NCI-H82 (cell line): ENCODE measurements around the gene VTI1A.
A peak's percentile ranks its signal among the peaks of the same experiment; 100 is the strongest.

ENCODE experiments used
- DNase-seq: peaks from one replicate; lab custom pipeline; 2025; lab: John Stamatoyannopoulos, UW

VTI1A gene

GRCh38 chr10:112785089-112785488, 338.1 kb downstream of the VTI1A start:
- peak; percentile 9 for DNase-seq

- no peak for DNase-seq
These were observed 342.2 kb downstream of the VTI1A start for GRCh38 chr10:112789248-112789647.

GRCh38 chr10:112790030-112790429, 343.0 kb downstream of the VTI1A start:
- no peak for DNase-seq

GRCh38 chr10:112790921-112791320, 343.9 kb downstream of the VTI1A start:
- DNase-seq: no peak

- no peak for DNase-seq
These were observed 344.4 kb downstream of the VTI1A start for GRCh38 chr10:112791447-112791846.

- DNase-seq: peak; percentile 92
These were observed 345.6 kb downstream of the VTI1A start for GRCh38 chr10:112792487-112793201.

- DNase-seq: peak; percentile 50
These were observed 346.3 kb downstream of the VTI1A start for GRCh38 chr10:112793202-112793921.

- DNase-seq: no peak
These were observed 347.2 kb downstream of the VTI1A start for GRCh38 chr10:112794201-112794600.

- no peak for DNase-seq
These were observed 348.1 kb downstream of the VTI1A start for GRCh38 chr10:112795067-112795466.

GRCh38 chr10:112797197-112797596, 350.2 kb downstream of the VTI1A start:
- no peak for DNase-seq

GRCh38 chr10:112797855-112798254, 350.8 kb downstream of the VTI1A start:
- DNase-seq: no peak

GRCh38 chr10:112799038-112799437, 352.0 kb downstream of the VTI1A start:
- no peak for DNase-seq

GRCh38 chr10:112799726-112800510, 352.9 kb downstream of the VTI1A start:
- no peak for DNase-seq

GRCh38 chr10:112801004-112801403, 354.0 kb downstream of the VTI1A start:
- no peak for DNase-seq

- DNase-seq: no peak
These were observed 354.7 kb downstream of the VTI1A start for GRCh38 chr10:112801748-112802147.

GRCh38 chr10:112802411-112803022, 355.5 kb downstream of the VTI1A start:
- no peak for DNase-seq

GRCh38 chr10:112803961-112804401, 357.0 kb downstream of the VTI1A start:
- no peak for DNase-seq

- no peak for DNase-seq
These were observed 358.2 kb downstream of the VTI1A start for GRCh38 chr10:112805254-112805590.

- DNase-seq: no peak
These were observed 358.7 kb downstream of the VTI1A start for GRCh38 chr10:112805701-112806100.

- DNase-seq: no peak
These were observed 360.0 kb downstream of the VTI1A start for GRCh38 chr10:112807013-112807412.

GRCh38 chr10:112809736-112810135, 362.7 kb downstream of the VTI1A start:
- DNase-seq: no peak

GRCh38 chr10:112810711-112811151, 363.7 kb downstream of the VTI1A start:
- DNase-seq: no peak
